Tibial artery (tissue), 4 donors: ENCODE results near the gene IL10RB.

Experiments used
- DNase-seq, 2 donors: peaks; one replicate each; pipeline ENCODE4 v3.0.0-alpha.2; 2019
- H3K27ac ChIP-seq, 2 donors: fragments of 200-600 bp; sonication (generic) in 1 of 2; 1 replicate in 1 of 2; 2 replicates in 1 of 2; pipeline ENCODE4 v1.5.1; 2018 to 2019; ENCODE audit warnings: mild to moderate bottlenecking in 1 of 2
- H3K27me3 ChIP-seq, 2 donors: fragments of 200-600 bp; sonication (generic) in 1 of 2; one replicate each; pipeline versions ENCODE4 v1.5.1 to v1.6.0; 2016 to 2019
- H3K36me3 ChIP-seq, 3 donors: fragments of 200-600 bp; sonication (generic) in 2 of 3; one replicate each; pipeline ENCODE4 v1.5.1; 2016 to 2019; ENCODE audit warnings: mild to moderate bottlenecking in 2 of 3
- H3K4me1 ChIP-seq, 4 donors: fragments of 200-600 bp; sonication (generic) in 2 of 4; 1 replicate in 3 of 4; 2 replicates in 1 of 4; pipeline ENCODE4 v1.5.1; 2016 to 2019
- H3K4me3 ChIP-seq, 2 donors: fragments of 200-600 bp; sonication (generic) in 1 of 2; 1 replicate in 1 of 2; 2 replicates in 1 of 2; pipeline ENCODE4 v1.5.1; 2018 to 2019; ENCODE audit warnings: mild to moderate bottlenecking in 2 of 2
- H3K9me3 ChIP-seq, 3 donors: fragments of 200-600 bp; sonication (generic) in 1 of 3; one replicate each; pipeline ENCODE4 v1.5.1; 2016 to 2019
- CTCF ChIP-seq, 2 experiments: fragments of 200-600 bp in 1 of 2; fragments of 450-650 bp in 1 of 2; IDR thresholded peaks; one replicate each; pipeline ENCODE4 v1.5.1; 2017 to 2019; ENCODE audit warnings: antibody characterized with exemption in 2 of 2, mild to moderate bottlenecking in 1 of 2, moderate library complexity in 1 of 2
- intact Hi-C: fragments of 100-400 bp; cut with DNase I; formaldehyde crosslinking; loops from one replicate; pipeline ENCODE4 v1.15.0; 2023; ENCODE audit warnings: low total_unique reads

The IL10RB gene

GRCh38 chr21:33309778-33310177 lies 43.6 kb downstream of the IL10RB start:
- no peak for TF ChIP-seq CTCF (IDR thresholded peaks at IDR 0.05)
- H3K27ac ChIP-seq = no peak overlapping the region

GRCh38 chr21:33312121-33312520 lies 46.0 kb downstream of the IL10RB start:
- no peak overlapping the region for H3K4me3 ChIP-seq
- no peak for TF ChIP-seq CTCF (IDR thresholded peaks at IDR 0.05)
- no peaks in the 10 kb centered on the region for H3K4me1 ChIP-seq
- DNase-seq = no peak
- no peaks in the 10 kb centered on the region for H3K27me3 ChIP-seq
- intact Hi-C loops = no loop called here
- no peaks in the 10 kb centered on the region for H3K9me3 ChIP-seq
- H3K36me3 ChIP-seq = no peaks in the 10 kb centered on the region
- no peak overlapping the region for H3K27ac ChIP-seq

More at GRCh38 chr21:33309778-33310177, 43.6 kb downstream of the IL10RB start:
- intact Hi-C loops = no loop called here
- no peaks in the 10 kb centered on the region for H3K4me1 ChIP-seq
- no peak overlapping the region for H3K4me3 ChIP-seq
- H3K27me3 ChIP-seq = no peaks in the 10 kb centered on the region
- H3K9me3 ChIP-seq = no peaks in the 10 kb centered on the region
- H3K36me3 ChIP-seq = no peaks in the 10 kb centered on the region
- no peak for DNase-seq

GRCh38 chr21:33313183-33313582 lies 47.0 kb downstream of the IL10RB start:
- no peak for TF ChIP-seq CTCF (IDR thresholded peaks at IDR 0.05)
- H3K4me1 ChIP-seq = no peaks in the 10 kb centered on the region
- H3K36me3 ChIP-seq = no peaks in the 10 kb centered on the region
- H3K27me3 ChIP-seq = no peaks in the 10 kb centered on the region
- H3K4me3 ChIP-seq = no peak overlapping the region
- no peaks in the 10 kb centered on the region for H3K9me3 ChIP-seq
- no peak for DNase-seq
- H3K27ac ChIP-seq = no peak overlapping the region
- intact Hi-C loops = no loop called here

GRCh38 chr21:33313611-33314010 lies 47.4 kb downstream of the IL10RB start:
- Histone ChIP-seq H3K27me3 (no peaks in the 10 kb centered on the region), H3K36me3 (no peaks in the 10 kb centered on the region), H3K9me3 (no peaks in the 10 kb centered on the region), H3K27ac (no peak overlapping the region), H3K4me3 (no peak overlapping the region), H3K4me1 (no peaks in the 10 kb centered on the region)
- TF ChIP-seq CTCF (IDR thresholded peaks at IDR 0.05) = no peak
- no peak for DNase-seq
- intact Hi-C loops = no loop called here

GRCh38 chr21:33314111-33314510 lies 47.9 kb downstream of the IL10RB start:
- DNase-seq = no peak
- H3K36me3 ChIP-seq = no peaks in the 10 kb centered on the region
- no peak for TF ChIP-seq CTCF (IDR thresholded peaks at IDR 0.05)
- H3K9me3 ChIP-seq = no peaks in the 10 kb centered on the region
- no peaks in the 10 kb centered on the region for H3K27me3 ChIP-seq
- H3K27ac ChIP-seq = no peak overlapping the region
- H3K4me3 ChIP-seq = no peak overlapping the region
- intact Hi-C loops = no loop called here
- H3K4me1 ChIP-seq = no peaks in the 10 kb centered on the region
